OCI-LY1 (cell line): ENCODE measurements around the gene DDX10.

Source experiments
- H2AFZ ChIP-seq: fragments of 200-600 bp; sonication (generic), shearing (Covaris generic); 2 replicates; pipeline ENCODE4 v1.6.0; 2014; ENCODE audit warnings: antibody characterized with exemption, mild to moderate bottlenecking, low read length
- H3F3A ChIP-seq: fragments of 200-600 bp; sonication (generic), shearing (Covaris generic); 2 replicates; pipeline ENCODE4 v1.6.0; 2014; ENCODE audit warnings: mild to moderate bottlenecking, antibody characterized with exemption, low read length, moderate library complexity; ENCODE audit not compliant: insufficient read depth
- H3K27ac ChIP-seq: fragments of 200-600 bp; sonication (generic); 2 replicates; pipeline ENCODE4 v1.5.1; 2014; ENCODE audit warnings: low read length, mixed run types, mild to moderate bottlenecking, low read depth; ENCODE audit not compliant: poor library complexity, severe bottlenecking
- H3K27me3 ChIP-seq: fragments of 200-600 bp; sonication (generic); 2 replicates; pipeline ENCODE4 v1.6.0; 2014; ENCODE audit warnings: antibody characterized with exemption, mild to moderate bottlenecking, low read length, moderate library complexity; ENCODE audit not compliant: insufficient read depth
- H3K36me3 ChIP-seq: fragments of 200-600 bp; sonication (generic); 2 replicates; pipeline ENCODE4 v1.6.1; 2014; ENCODE audit warnings: mild to moderate bottlenecking, antibody characterized with exemption, low read length, moderate library complexity, mixed read lengths; ENCODE audit not compliant: insufficient read depth
- H3K4me1 ChIP-seq: fragments of 200-600 bp; sonication (generic); 2 replicates; pipeline ENCODE4 v1.5.1; 2014; ENCODE audit warnings: mild to moderate bottlenecking, low read length, moderate library complexity; ENCODE audit not compliant: insufficient read depth, severe bottlenecking
- H3K4me2 ChIP-seq: fragments of 200-600 bp; sonication (generic), shearing (Covaris generic); 2 replicates; pipeline ENCODE4 v1.6.1; 2014; ENCODE audit warnings: low read length
- H3K4me3 ChIP-seq: fragments of 200-600 bp; sonication (generic); 2 replicates; pipeline ENCODE4 v1.5.1; 2014; ENCODE audit warnings: low read length, low read depth, mild to moderate bottlenecking, mixed read lengths; ENCODE audit not compliant: poor library complexity, severe bottlenecking
- H3K79me2 ChIP-seq: fragments of 200-600 bp; shearing (Covaris generic); 2 replicates; pipeline ENCODE4 v1.6.1; 2016; ENCODE audit warnings: mixed run types, low read length, mixed read lengths; ENCODE audit not compliant: insufficient read depth
- H3K9ac ChIP-seq: fragments of 200-600 bp; sonication (generic), shearing (Covaris generic); 2 replicates; pipeline ENCODE4 v1.6.1; 2014; ENCODE audit warnings: mild to moderate bottlenecking, low read length, mixed read lengths
- H3K9me2 ChIP-seq: fragments of 200-600 bp; sonication (generic), shearing (Covaris generic); 2 replicates; pipeline ENCODE4 v1.6.1; 2014; ENCODE audit warnings: low read depth, mild to moderate bottlenecking, low read length, mixed read lengths
- H3K9me3 ChIP-seq: fragments of 200-600 bp; shearing (Covaris generic); 2 replicates; pipeline ENCODE4 v1.6.1; 2014; ENCODE audit warnings: low read length, mixed read lengths
- H4K20me1 ChIP-seq: fragments of 200-600 bp; sonication (generic), shearing (Covaris generic); 2 replicates; pipeline ENCODE4 v1.6.0; 2016; ENCODE audit warnings: mild to moderate bottlenecking, low read length; ENCODE audit not compliant: insufficient read depth
- EZH2 ChIP-seq: fragments of 200-600 bp; sonication (generic), shearing (Covaris generic); IDR thresholded peaks from 2 replicates; pipeline ENCODE4 v1.8.0; 2017; ENCODE audit warnings: borderline replicate concordance, mixed run types, mild to moderate bottlenecking, antibody characterized with exemption, low read length, moderate library complexity, mixed read lengths
- TF ChIP-seq, protein P1 (sequence below): fragments of 200-600 bp; sonication (generic), shearing (Covaris generic); IDR thresholded peaks from 2 replicates; pipeline ENCODE4 v1.5.1; 2017; ENCODE audit warnings: mild to moderate bottlenecking, antibody characterized with exemption, low read length, moderate library complexity, mixed read lengths

The DDX10 gene

GRCh38 chr11:108915666-108916065 lies 250.8 kb downstream of the DDX10 start:
- no peaks in the 10 kb centered on the region for H3K9me3 ChIP-seq
- no peak overlapping the region for H3K27ac ChIP-seq
- no peaks in the 10 kb centered on the region for H3K27me3 ChIP-seq
- H3K4me3 ChIP-seq: no peak overlapping the region
- H3K4me1 ChIP-seq: no peaks in the 10 kb centered on the region
- 0 out of 2 replicates have a peak, but pooled peaks cover 10% of the 10 kb centered on the region for H3K36me3 ChIP-seq
- no peak overlapping the region for H3K9ac ChIP-seq
- no peak for TF ChIP-seq EZH2
- TF ChIP-seq, protein P1, sequence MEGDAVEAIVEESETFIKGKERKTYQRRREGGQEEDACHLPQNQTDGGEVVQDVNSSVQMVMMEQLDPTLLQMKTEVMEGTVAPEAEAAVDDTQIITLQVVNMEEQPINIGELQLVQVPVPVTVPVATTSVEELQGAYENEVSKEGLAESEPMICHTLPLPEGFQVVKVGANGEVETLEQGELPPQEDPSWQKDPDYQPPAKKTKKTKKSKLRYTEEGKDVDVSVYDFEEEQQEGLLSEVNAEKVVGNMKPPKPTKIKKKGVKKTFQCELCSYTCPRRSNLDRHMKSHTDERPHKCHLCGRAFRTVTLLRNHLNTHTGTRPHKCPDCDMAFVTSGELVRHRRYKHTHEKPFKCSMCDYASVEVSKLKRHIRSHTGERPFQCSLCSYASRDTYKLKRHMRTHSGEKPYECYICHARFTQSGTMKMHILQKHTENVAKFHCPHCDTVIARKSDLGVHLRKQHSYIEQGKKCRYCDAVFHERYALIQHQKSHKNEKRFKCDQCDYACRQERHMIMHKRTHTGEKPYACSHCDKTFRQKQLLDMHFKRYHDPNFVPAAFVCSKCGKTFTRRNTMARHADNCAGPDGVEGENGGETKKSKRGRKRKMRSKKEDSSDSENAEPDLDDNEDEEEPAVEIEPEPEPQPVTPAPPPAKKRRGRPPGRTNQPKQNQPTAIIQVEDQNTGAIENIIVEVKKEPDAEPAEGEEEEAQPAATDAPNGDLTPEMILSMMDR: no peak
- H2AFZ ChIP-seq: no peak overlapping the region
- no peaks in the 10 kb centered on the region for H3F3A ChIP-seq
- no peaks in the 10 kb centered on the region for H4K20me1 ChIP-seq
- H3K79me2 ChIP-seq: no peaks in the 10 kb centered on the region
- H3K9me2 ChIP-seq: no peaks in the 10 kb centered on the region
- H3K4me2 ChIP-seq: no peak overlapping the region

GRCh38 chr11:108916290-108916689 lies 251.4 kb downstream of the DDX10 start:
- Histone ChIP-seq H3K79me2 (no peaks in the 10 kb centered on the region), H3K4me2 (no peak overlapping the region), H2AFZ (no peak overlapping the region), H3K4me1 (no peaks in the 10 kb centered on the region), H4K20me1 (no peaks in the 10 kb centered on the region), H3K4me3 (no peak overlapping the region), H3K27me3 (no peaks in the 10 kb centered on the region), H3K9me2 (no peaks in the 10 kb centered on the region), H3K27ac (no peak overlapping the region), H3K9ac (no peak overlapping the region), H3F3A (no peaks in the 10 kb centered on the region), H3K36me3 (0 out of 2 replicates have a peak, but pooled peaks cover 14% of the 10 kb centered on the region), H3K9me3 (no peaks in the 10 kb centered on the region)
- TF ChIP-seq EZH2: no peak
- TF ChIP-seq, protein P1: no peak

- Histone ChIP-seq H3F3A (no peaks in the 10 kb centered on the region), H3K4me3 (no peak overlapping the region), H3K27ac (no peak overlapping the region), H3K27me3 (no peaks in the 10 kb centered on the region), H4K20me1 (no peaks in the 10 kb centered on the region), H3K9ac (no peak overlapping the region), H3K9me3 (no peaks in the 10 kb centered on the region), H3K36me3 (0 out of 2 replicates have a peak, but pooled peaks cover 15% of the 10 kb centered on the region), H3K4me2 (no peak overlapping the region), H3K79me2 (no peaks in the 10 kb centered on the region), H3K4me1 (no peaks in the 10 kb centered on the region), H3K9me2 (no peaks in the 10 kb centered on the region), H2AFZ (no peak overlapping the region)
- TF ChIP-seq, protein P1: no peak
- TF ChIP-seq EZH2: no peak
Observed at GRCh38 chr11:108916935-108917334, 252.1 kb downstream of the DDX10 start.
